ENCODE data around the gene STK32B. TPM values are rescaled to one million over a fixed set of nuclear protein-coding genes. Genes with fewer than 3 reads are reported as not detected.

The STK32B gene
- total and polyA plus RNA-seq, 8 donors, result 0.90 to 5.1 (median 3.3) TPM

DNA sequence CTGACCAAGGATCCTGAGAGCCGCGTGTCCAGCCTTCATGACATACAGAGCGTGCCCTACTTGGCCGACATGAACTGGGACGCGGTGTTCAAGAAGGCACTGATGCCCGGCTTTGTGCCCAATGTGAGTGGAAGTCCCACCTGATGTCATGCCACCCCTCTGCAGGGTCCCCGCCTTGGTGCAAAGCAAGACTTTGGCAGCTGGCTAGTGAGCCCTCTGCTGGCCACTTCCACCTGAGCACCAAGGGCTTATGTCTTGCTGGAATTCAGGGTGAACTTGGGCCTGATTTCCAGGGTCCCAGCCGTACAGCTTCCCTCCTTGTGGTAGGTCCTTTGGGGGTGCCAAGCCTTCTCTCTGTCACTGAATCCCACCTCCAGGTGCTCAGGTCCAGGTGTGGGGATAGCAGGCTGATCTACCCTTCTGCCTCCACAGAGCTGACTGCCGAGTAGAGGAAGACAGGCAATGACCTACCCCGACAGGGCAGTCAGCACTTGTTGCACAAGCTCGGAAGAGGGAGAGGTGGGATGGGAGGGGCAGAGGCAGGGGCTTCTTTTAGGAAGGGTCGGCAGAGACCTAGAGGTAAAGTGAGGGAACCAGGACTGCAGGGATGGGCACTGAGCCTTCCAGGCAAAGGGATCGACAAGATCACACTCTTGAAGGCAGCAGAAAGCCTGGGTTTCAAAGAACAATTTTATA, 409.0 kb downstream of the STK32B start:
- TF ChIP-seq, protein P1, sequence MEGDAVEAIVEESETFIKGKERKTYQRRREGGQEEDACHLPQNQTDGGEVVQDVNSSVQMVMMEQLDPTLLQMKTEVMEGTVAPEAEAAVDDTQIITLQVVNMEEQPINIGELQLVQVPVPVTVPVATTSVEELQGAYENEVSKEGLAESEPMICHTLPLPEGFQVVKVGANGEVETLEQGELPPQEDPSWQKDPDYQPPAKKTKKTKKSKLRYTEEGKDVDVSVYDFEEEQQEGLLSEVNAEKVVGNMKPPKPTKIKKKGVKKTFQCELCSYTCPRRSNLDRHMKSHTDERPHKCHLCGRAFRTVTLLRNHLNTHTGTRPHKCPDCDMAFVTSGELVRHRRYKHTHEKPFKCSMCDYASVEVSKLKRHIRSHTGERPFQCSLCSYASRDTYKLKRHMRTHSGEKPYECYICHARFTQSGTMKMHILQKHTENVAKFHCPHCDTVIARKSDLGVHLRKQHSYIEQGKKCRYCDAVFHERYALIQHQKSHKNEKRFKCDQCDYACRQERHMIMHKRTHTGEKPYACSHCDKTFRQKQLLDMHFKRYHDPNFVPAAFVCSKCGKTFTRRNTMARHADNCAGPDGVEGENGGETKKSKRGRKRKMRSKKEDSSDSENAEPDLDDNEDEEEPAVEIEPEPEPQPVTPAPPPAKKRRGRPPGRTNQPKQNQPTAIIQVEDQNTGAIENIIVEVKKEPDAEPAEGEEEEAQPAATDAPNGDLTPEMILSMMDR (IDR thresholded peaks at IDR 0.05), result peak; percentile 14 to 28
- Histone ChIP-seq H3K36me3 (no peaks in the 10 kb centered on the region), H3K27ac (no peak overlapping the region), H3K4me1 (no peaks in the 10 kb centered on the region), H3K9me3 (no peaks in the 10 kb centered on the region), H3K4me3 (no peak overlapping the region), H3K27me3 (no peaks in the 10 kb centered on the region)
- ATAC-seq, result no peak
- DNase-seq, result no peak
- intact Hi-C loops (cut with DNase I), result no loop called here

DNA sequence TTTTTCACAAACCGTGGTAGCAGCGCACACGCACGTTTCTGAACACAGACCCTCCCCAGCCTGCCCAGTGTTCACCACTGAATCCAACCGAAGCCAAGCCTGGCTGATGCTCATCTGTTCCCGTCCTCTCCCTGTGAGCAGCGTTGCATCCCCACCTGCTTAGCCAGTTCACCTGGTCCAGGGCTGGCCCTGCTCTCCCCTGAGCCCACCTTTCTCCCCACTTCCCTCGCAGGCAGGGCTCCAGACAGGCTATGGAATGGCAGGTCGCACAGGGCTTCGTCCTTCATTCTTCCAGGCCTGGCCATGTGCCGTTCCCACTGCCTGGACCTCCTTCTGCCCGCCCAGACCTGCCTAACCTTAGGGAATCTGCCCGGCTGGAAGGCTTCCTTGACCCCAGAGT, 410.2 kb downstream of the STK32B start:
- no peak for ATAC-seq
- intact Hi-C loops (cut with DNase I), result no loop called here
- H3K4me1 ChIP-seq, result no peaks in the 10 kb centered on the region

DNA sequence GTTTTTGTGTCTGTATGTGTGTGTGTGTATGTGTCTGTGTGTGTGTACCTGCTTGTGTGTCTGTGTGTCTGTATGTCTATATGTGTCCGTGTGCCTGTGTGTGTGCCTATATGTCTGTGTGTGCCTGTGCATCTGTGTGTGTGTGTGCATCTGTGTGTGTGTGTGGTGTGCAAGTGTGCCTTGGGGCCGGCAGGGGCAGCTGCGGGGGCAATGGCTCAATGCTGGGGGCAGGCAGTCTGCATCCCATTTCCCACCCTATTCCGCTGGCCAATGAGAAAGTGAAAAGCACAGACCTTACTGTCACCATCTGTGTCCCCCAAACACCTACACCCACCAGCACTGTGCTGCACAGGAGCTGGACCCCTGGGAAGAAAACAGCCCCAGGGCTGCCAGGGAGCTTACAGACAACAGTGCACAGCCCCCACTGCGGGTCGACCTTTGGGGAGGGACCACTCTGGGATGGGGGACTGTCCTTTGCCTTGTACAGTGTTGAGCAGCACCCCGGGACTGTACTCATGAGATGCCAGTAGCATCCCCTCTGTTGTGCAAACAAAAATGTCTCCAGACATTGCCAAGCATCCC, 411.1 kb downstream of the STK32B start:
- TF ChIP-seq, protein P1 (IDR thresholded peaks at IDR 0.05), result no peak
- intact Hi-C loops (cut with DNase I), result no loop called here
- ATAC-seq, result no peak
- no peaks in the 10 kb centered on the region for H3K27me3 ChIP-seq
- no peaks in the 10 kb centered on the region for H3K36me3 ChIP-seq
- H3K4me3 ChIP-seq, result no peak overlapping the region
- DNase-seq, result no peak
- H3K27ac ChIP-seq, result no peak overlapping the region
- no peaks in the 10 kb centered on the region for H3K9me3 ChIP-seq
- no peaks in the 10 kb centered on the region for H3K4me1 ChIP-seq

More for the DNA sequence above, 410.2 kb downstream of the STK32B start:
- Histone ChIP-seq H3K27me3 (no peaks in the 10 kb centered on the region), H3K9me3 (no peaks in the 10 kb centered on the region), H3K4me3 (no peak overlapping the region), H3K27ac (no peak overlapping the region), H3K36me3 (no peaks in the 10 kb centered on the region)
- no peak for DNase-seq
- TF ChIP-seq, protein P1 (IDR thresholded peaks at IDR 0.05), result no peak

DNA sequence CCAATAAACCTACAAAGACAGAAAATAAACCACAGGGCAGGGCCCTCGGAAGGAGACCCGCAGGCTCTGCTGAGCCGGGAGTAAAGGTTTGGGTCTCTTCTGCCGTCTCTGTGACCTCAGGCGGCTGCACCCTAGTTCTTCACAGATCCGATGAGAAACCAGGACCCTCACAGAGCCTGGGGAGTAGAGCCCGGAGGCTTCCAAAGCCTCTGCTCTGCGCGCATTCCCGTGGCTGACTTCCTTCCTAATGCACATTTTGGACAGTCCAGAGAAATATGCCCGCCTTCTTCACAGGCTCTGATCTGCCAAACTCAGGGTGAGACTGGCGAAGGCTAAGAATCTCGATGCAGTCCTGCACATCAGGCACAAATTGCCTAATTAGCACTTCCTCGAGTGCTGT, 411.6 kb downstream of the STK32B start:
- intact Hi-C loops (cut with DNase I), result no loop called here
- Histone ChIP-seq H3K27me3 (no peaks in the 10 kb centered on the region), H3K27ac (no peak overlapping the region), H3K4me3 (no peak overlapping the region), H3K36me3 (no peaks in the 10 kb centered on the region), H3K4me1 (no peaks in the 10 kb centered on the region), H3K9me3 (no peaks in the 10 kb centered on the region)
- TF ChIP-seq, protein P1 (IDR thresholded peaks at IDR 0.05), result no peak
- ATAC-seq (no peak), DNase-seq (no peak)

DNA sequence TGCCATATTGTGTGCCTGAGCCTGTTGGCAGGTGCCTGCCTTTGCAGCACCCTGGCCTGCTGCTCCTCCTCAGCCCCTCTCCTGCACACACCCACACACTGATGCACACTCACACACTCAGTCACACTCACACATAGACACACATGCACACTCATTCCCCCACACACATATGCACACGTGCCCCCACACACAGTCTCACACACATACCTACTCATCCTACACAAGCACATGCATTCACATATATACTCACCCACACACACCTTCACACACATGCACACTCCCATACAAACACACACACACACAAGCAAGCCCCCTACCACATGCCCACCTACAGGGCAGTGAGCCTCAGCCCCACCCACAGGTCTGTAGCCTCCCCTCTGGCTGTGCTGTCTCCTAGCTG, 412.1 kb downstream of the STK32B start:
- intact Hi-C loops (cut with DNase I), result no loop called here
- TF ChIP-seq, protein P1 (IDR thresholded peaks at IDR 0.05), result no peak
- no peaks in the 10 kb centered on the region for H3K4me1 ChIP-seq

More for the DNA sequence above, 412.1 kb downstream of the STK32B start:
- DNase-seq (no peak), ATAC-seq (no peak)
- Histone ChIP-seq H3K36me3 (no peaks in the 10 kb centered on the region), H3K27ac (no peak overlapping the region), H3K27me3 (no peaks in the 10 kb centered on the region), H3K4me3 (no peak overlapping the region), H3K9me3 (no peaks in the 10 kb centered on the region)

Data from left lung (tissue), 10 donors.